ENCODE measurements around the gene SPATA19.

Gene SPATA19

DNA sequence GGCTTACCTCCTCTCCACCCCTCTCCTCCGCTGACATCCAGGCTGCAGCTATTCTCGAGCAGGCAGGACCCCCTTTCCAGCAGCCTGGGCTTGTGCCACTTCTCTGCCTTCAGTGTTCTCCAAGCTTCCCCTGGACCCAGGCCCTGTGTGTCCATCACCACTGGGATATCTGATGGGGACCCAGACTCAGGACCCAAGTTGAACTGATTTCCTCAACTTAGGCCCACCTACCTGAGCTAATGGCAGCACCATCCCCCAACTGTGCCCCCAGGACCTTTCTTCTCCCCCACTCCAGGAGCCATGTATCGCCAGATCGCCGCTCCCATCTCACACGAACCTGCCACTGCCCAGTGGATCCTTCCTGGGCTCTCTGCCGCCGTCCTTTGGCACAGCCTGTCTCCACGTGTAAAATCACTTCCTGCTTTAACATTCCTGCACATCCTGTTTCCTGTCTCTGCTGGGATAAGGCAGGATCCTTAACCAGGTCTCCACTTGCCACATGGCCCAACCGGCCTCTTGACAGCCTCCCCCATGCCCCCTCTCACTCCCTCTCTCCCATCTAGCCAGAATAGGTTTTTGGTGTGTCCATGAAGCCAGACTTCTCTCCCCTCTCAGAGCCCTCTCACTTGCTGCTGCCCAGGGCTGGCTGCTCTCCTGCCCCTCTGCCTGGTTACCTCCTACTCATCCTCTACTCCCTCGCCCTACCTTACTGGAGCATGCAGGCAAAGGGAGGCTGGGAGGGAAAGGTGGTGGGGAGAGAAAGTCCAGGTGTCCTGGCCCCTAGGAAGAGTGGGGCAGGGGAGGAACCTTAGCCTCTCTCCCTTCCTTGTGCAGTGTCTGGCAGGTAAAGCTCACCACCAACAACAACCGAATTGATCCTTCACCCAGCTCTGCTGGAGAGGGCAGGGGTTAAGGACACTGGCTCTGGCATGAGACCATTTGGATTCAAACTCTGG, 9.4 kb downstream of the SPATA19 start:
- DNase-seq: no peak

DNA sequence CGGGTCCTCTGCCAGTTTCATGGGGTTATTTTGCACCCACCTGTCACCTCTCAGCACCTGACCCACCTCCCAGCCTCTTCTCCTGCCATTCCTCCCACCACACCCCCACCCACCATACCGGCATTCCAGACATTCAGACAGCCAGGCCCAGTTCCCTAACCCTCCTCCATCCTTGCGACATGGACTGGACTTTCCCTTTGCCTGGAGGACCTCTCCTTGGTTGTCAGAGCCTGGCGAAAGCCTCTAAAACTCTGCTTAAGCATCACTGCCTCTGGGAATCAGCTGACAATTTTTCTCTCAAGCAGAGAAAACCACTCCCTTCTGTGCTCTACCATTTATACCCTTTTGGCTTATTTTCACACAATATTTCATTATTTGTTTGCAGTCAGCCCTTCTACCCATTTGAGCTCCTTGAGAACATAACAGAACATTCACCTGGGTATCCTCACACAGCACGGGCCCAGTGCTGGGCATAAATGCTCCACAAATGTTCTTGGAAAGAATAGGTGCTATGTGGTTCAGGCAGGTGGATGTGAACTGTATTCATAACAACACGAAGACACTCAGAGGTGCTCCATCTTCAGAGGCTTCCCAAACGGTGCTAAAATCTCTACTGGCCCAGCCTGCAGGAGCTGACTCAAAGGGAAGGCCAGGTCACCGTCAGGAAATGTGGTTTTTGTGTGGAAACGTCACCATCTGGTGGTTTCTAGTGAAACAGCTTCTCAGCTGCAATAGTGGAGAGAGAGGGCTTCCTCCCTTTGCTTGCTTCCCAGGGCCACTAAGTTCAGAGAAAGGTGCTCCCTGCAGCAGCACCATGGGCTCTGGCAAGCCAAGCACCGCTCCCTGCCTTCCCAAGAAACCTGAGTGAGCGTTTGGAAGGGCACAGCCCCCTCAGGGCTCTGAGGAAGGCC, 10.4 kb downstream of the SPATA19 start:
- no peak for DNase-seq

DNA sequence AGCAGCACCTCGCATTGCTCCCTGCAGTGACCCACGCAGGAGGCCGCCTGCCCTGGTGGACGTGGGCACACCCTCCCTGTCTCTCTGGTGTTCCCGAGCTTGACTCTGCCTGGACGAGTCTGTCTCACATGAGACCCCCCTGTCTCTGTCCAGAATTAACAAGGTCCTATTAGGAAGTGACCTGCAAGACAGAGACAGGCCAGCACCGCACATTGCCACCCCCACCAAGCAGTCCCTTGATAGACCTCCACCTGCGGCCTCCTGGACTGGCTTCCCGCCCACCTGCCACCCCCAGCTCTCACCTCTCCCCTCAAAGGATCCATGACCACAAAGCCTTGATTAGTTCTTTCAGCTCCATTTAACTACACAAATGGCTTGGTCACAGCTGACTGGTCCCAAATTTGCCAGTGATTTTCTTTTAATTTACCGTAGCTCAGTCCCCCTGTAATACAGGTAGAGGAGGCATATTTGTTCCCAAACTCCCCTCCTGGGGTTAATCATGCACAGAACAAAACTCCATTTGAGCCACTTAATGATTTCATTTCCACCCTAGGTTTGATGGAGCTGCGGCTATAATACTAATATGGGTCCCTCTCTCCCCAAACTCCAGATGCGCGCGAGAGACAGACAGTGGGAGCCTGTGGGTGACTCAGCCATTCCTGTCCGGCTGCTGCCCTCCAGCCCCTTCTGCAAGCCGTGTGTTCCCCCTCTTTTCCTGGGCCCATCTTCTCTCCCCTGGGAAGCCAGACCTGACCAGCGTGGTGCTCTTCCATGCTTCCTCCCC, 11.2 kb downstream of the SPATA19 start:
- no peak for DNase-seq

DNA sequence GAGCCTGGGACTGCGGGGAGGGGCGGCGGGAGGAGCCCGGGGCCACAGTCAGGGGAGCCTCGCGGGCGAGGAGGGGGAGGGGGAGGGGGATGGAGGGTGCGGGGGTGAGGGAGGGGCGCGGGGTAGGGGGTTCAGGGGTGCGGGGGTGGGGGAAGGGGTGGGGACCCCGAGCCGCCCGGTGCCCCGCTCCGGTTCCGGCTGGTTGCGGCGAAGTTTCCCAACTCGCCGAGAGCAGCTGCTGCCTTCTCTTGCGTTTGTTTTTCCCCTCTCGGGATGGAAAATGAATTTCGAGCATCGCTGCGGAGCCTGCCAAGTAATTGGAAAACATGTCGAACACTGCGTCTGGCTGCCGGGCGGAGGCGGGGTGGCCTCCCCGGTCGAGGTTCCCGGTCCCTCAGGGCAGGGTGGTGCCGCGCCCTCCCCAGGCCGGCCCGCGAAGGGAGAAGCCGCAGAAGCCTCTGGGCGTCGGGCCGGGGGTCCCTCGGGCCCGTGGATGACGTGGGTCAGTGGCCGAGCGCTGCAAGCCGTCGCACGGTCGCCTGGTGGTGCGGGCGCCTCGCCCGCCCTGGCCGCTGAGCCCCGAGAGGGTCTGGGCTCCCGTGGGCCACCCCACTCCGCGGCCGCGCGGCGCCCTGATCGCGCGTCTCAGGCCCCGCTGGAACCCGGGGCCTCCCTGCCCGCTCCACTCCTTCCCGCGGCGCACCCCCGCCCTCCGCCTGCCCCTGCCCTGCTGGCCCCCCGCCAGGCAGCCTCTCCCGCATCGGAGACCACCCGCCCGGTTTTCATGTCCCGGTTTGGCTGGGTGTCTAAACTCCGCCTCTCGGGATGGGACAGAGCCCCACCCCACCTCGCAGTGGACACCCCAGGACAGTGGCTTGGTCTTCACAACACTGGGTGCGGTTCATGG, 12.1 kb downstream of the SPATA19 start:
- no peak for DNase-seq

DNA sequence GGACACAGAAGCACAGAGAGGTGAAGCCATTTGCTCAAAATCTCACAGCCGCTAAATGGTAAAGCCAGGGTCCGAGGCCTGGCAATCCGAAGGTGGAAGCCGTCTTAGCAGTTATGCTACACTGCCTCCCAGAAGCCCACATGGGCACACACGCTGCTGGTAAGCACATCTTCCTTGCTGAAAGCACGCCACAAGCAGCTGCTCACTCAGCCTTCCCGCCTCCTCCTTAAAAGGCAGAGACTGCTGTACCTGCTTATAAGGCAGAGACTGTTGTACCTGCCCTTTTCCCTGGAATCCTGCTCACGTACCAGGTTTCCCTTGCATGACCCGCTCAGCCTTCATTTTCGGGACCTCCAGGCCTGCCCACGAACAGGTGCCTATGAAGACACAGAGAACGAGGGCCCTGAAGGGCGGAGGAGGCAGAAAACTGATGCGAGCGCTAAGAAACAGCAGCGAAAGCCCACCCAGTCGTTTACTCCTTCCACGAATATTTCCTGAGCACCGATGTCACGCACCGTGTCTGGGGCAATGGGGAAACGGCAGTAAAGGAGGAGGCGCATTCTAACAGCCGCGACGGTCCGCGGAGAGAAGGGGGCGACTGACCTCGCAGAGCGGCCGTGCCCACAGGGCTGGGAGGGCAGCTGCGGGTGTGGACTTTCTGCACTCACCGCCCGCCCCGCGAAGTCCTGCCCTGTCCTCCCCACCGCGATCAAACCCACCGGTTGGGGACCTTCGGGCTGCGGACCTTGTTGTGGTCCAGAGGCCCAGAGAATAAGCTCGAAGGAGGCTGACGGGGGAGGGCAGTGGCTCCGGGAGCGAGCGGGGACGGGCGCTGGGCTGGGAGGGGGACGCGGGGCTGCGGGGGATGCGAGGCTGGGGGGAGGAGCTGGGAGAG, 13.0 kb downstream of the SPATA19 start:
- DNase-seq: no peak

DNA sequence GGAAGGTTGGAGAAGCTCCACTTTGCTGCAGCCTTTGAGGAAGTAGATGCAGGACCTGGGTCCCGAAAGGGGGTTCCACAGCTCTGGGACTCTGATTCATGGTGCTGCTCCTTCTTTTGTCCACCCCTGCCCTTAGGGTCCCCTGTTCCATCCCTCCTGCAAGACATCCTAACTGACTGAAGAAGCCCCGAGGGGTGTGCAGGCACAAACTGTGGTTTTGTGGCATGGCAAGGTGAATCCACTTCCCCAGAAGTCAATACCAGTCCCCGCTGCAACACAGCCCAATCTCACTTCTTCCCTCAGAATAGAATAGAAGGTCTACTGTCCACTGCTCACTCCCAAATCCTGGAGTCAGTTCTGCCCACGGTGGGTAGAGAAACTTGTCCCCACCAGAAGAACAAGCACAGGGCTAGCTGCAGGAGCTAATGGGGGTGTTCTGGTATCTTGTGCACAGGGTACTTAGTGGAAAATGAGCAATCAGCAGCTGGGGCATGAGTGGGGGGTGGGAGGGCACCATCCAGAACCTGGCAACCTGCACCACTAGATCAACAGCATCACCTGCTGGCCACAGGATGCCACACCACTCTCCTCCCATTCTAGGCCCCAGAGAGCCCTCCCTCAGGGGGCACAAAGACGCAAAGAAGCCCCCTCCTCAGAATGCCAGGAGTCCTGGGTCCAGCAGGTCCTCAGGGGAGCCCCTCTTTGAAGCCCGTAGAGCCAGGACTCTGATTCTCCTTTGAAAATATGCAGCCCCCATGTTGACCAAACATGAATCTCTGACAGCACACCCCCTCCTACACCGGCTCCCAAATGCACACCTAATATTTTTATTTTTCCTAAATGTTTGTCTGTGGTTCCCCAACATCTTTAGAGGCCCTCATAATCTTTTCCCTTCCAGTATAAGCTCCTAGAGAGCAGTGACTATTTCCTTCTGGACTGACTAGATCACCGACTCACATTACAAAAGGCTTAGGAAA, 14.1 kb downstream of the SPATA19 start:
- DNase-seq: no peak

DNA sequence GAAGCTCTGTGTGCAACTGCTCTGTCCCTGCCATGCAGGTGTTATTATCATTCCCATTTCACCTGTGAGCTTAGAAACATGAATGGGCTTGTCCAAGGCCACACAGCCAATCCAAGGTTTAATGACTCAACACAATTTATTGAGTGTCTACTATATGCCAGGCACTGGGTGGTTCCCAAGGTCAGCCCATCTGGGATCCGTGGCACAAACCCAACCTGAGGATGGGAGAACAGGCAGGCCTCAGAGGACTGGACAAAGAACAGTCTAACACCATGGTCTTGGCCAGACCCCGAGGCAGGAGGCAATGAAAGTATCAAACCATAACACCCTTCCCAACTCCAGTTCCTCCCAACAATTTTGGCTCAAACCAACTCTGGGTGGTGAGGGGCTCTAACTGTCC, 15.7 kb downstream of the SPATA19 start:
- no peak for DNase-seq

DNA sequence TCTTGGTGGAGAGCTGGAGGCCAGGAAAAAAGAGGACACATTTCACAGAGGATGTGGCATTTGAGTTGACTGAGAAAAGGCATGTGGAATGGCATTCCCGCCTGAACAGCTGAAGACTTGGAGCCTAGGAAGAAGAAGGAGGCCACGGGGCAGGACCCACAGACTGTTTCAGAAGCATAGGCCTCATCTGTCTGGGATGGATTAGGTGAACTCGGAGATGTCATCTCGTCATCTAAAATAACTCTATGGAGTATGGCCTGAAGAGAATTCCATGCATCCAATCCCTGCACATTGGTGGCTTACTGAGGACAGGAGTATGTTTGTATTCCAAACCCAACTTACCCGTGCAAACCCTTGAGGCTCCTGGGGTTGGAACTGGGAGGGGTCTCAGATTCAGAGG, 16.4 kb downstream of the SPATA19 start:
- no peak for DNase-seq

DNA sequence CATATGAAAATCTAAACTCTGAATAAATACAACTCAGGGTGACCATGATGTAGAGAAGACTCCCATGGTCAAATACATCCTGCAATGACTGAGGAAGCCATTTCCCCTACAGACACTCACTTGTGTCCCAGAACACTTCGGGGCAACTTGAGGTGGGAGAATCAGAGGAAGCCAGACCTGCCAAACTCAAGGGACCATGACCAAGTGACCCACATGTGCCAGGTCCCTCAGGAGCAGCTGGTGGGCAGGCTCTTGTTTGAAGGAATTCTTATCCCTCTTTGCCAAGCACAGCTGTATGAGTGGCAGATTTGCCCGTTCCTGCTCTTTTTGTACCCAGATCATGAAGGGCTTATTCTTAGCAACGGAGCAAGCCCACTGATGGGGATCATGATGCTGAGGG, 17.8 kb downstream of the SPATA19 start:
- DNase-seq: no peak

DNA sequence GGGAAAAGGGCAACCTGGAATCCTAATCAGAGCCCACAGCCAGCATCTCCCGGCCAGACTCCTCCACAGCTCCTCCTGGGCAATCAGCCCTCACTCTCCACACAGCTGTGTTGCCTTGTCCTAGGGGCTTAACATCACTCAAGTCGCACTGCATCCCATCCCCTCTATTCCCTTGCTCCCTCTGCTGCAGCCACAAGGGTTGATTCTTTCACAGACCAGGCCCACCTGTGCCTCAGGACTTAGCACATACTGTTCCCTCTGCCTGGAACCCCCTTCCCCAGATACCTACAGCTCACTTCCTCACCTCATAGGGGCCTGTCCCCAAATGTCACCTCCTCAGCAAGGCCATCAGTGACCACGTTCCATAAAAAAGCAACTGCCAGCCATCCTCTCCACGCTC, 18.4 kb downstream of the SPATA19 start:
- no peak for DNase-seq

DNA sequence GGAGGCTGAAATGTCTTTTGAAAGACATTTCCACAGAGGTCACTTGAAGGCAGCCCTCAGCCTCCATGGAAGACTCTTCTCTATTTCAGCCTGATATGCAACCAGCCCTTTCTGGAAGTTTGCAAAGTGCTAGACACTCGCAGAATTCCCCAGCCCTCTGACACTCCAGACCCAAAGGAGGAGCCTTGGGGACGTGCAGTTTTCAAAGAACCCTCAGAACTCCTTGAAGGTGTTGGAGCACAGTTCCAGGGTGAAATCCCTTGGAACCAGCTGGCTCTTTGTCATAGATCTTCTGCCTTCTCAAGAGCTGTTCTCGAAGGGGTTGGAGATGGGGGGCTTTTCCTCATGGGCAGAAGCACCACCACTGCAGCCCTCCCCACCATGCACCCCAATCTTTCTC, 19.6 kb downstream of the SPATA19 start:
- DNase-seq: no peak

DNA sequence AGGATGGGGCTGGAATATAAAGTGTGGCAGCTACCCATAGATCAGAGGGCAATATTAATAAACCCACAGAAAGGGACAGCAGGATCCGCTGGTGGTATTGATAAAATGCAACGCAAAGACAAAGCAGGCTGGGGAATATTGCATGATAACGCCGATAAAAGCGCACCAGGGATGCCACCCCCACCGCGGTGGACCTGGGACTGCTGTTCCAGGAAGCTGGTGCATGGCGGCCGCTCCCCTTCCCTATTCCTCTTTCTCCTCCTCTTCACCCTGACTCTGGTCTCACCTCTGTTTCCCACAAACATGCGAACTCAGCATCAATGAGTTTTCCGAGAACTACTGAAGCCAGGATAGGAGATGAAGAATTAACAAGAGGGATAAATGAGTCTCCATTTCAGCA, 20.2 kb downstream of the SPATA19 start:
- no peak for DNase-seq

DNA sequence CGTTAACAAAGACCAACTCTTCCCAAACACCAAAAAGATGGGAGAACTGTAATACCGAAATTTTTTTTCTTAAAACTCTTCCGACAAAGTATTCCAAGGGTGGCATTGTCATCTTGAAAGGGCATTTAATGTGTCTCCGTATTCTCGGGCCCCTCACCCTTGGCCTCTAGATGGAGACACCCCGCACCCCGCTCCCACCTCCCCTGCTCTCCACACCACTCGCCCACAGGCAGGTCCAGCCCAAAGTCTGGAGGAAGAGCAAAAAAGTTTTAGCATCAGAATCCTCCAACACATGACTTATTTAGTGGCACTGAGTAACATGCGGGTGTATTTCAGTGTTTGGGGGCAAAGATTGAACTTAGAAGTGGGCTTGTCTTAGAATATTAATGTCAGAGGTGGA, 20.7 kb downstream of the SPATA19 start:
- no peak for DNase-seq

DNA sequence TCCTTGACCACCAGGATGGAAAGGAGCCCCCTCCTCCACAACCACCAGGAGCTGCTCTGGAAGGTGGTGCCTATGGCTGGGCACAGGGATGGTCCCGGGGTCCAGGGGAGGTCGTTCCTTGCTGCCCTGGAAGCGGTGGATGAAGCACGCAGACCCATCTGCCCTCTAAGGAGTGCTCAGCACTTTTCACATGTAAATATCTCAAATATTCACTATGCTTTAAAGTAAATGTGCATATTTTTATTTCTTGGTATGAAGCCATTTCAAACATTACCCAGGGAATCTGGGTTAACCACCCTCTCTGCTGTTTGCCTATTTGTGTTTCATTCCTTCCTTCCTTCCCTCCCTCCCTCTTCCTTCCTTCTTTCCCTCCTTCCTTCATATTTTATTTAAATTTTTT, 21.7 kb downstream of the SPATA19 start:
- no peak for DNase-seq

DNA sequence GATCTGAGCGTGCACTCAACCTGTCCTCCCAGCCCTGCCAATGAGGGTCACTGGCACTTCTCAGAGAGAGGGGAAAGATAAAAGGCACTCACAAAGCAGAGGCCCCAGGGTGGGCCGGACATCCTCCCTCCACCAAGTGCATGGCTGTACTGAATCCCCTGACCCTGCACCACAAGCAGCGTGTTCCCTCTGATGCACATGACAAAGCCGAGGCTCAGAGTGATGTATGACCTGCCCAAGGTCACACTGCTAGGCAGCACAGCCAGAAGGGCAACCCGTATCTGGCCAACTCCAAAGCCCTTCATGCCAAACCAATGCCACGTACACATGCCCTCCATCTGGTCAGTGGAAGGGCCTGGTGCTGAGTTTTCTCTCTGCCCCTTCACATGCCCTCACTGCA, 22.1 kb downstream of the SPATA19 start:
- DNase-seq: no peak

DNA sequence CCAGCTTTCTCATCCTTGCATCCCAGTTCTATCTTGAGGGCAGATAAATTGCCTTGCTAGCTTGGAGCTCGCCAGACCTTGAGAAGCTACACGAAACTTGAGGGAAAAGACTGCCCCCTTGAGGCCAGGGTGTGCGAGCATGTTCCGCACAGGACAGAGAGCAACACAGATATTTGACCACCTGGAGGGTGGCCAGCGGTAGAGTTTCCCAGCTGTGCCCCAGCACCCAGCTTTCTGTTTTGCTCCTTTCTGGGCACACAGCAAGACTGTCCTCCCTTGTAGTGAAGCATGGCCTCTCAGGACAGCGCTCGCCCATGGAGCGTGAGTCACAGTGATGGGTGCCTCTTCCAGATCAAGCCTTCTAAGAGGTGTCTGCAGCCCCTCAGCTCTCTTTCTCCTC, 23.5 kb downstream of the SPATA19 start:
- DNase-seq: no peak

DNA sequence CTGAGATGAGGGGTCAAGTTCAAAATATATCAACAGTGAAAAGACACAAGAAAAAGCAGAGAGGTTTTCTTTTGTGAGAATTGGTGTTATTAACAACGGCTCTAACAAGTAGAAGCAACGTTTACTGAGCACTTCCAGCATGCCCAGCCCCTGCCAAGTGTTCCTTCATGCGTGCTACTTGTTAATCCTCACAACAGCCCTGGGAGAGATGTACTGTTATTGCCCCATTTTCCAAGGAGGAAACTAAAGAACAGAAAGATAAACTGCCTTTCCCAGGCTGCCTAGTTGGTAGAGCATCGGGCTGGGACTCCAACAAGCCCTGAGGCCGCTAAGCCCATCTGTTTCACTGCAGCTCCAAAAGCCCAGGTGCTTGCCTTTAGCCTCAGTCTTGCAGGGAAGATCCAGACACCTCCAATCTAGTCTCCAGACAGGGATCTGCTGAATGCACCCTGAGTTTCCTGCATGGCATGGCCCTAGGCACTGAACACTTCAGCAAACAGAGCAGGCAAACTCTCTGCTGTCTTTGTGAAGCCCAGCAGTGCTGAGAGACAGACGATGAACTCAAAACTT, 25.5 kb downstream of the SPATA19 start:
- DNase-seq: no peak

DNA sequence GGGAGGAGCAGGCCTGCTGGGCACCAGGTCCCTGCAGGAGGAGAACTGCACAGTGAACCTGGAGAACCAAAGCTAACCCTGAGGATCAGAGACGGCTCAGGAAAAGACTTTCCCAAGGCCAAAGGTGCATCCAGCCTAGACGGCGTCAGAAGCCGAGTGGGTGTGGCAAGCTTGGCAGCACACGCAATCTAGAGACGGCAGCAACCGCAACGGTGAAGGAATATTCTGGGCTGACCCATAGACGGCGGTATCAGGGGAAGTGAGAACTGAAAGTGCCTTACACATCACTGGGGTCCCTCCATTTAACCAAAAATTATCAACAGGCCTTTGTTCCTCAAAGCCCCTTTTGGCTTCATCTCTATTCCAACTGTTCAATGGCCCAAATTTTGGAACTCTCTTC, 26.2 kb downstream of the SPATA19 start:
- DNase-seq: no peak

DNA sequence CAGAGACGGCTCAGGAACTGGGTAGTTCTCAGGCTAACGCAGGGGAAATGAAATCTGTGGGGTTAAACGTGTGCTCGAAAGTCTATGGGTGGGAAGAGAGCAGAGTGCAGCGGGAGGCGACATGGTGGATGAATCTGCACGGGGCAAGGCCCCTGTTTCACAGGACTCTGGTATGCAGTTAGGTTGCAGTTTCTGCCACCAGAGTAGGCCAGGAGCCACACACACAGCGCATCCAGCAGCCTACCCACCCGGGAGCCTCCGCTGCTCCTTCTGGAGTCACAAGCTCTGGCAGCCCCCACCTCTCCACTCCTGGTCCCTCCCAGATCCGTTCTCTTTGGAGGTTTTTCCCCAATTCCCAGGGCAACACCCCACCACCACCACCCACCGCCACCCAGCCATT, 27.0 kb downstream of the SPATA19 start:
- no peak for DNase-seq

Data from HCEC 1CT (cell line).